GM06990 (cell line): ENCODE data around the gene CRADD.

Experiments used
- DNase-seq: peaks from one replicate; pipeline ENCODE4 v3.0.0-alpha.2; 2011; ENCODE audit not compliant: insufficient read length; ENCODE audit errors: extremely low read depth
- H3K27me3 ChIP-seq: replicated peaks from 2 replicates; pipeline ENCODE4 v1.6.0; 2011; ENCODE audit warnings: low read length; ENCODE audit not compliant: control insufficient read depth, insufficient read depth
- H3K36me3 ChIP-seq: 2 replicates; pipeline ENCODE4 v1.5.1; 2011; ENCODE audit warnings: low read length; ENCODE audit not compliant: control insufficient read depth, insufficient read depth
- H3K4me3 ChIP-seq: replicated peaks from 2 replicates; pipeline ENCODE4 v1.5.1; 2011; ENCODE audit warnings: low read depth, mild to moderate bottlenecking, control low read depth, low read length
- TF ChIP-seq, protein P1 (sequence below): IDR thresholded peaks from 2 replicates; pipeline ENCODE4 v1.5.1; 2011; ENCODE audit warnings: low read length, control low read depth, mild to moderate bottlenecking, inconsistent platforms; ENCODE audit not compliant: insufficient read depth, poor library complexity, severe bottlenecking

The CRADD gene

DNA sequence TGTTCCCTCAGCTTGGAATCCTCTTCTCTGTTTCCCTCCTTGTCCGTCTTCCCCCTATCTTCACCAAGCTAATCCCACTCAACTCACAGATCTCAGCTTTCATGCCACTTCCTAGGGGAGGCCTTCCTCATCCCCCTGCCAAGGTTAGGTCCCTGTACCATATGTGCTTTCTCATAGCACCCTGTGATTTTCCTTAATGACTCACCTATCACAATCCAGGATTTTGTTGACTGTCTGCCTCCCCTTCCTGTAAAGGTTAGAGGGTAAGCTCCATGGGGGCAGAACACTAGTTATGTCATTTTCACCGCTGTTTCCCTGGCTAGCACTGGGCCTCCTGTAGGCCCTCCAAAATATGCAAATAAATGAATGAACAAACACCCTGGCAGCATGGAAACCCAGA is 57.6 kb downstream of the CRADD start:
- no peak for DNase-seq
- TF ChIP-seq, protein P1, sequence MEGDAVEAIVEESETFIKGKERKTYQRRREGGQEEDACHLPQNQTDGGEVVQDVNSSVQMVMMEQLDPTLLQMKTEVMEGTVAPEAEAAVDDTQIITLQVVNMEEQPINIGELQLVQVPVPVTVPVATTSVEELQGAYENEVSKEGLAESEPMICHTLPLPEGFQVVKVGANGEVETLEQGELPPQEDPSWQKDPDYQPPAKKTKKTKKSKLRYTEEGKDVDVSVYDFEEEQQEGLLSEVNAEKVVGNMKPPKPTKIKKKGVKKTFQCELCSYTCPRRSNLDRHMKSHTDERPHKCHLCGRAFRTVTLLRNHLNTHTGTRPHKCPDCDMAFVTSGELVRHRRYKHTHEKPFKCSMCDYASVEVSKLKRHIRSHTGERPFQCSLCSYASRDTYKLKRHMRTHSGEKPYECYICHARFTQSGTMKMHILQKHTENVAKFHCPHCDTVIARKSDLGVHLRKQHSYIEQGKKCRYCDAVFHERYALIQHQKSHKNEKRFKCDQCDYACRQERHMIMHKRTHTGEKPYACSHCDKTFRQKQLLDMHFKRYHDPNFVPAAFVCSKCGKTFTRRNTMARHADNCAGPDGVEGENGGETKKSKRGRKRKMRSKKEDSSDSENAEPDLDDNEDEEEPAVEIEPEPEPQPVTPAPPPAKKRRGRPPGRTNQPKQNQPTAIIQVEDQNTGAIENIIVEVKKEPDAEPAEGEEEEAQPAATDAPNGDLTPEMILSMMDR: no peak
- Histone ChIP-seq H3K4me3 (no peak overlapping the region), H3K27me3 (no peaks in the 10 kb centered on the region), H3K36me3 (no peaks in the 10 kb centered on the region)

DNA sequence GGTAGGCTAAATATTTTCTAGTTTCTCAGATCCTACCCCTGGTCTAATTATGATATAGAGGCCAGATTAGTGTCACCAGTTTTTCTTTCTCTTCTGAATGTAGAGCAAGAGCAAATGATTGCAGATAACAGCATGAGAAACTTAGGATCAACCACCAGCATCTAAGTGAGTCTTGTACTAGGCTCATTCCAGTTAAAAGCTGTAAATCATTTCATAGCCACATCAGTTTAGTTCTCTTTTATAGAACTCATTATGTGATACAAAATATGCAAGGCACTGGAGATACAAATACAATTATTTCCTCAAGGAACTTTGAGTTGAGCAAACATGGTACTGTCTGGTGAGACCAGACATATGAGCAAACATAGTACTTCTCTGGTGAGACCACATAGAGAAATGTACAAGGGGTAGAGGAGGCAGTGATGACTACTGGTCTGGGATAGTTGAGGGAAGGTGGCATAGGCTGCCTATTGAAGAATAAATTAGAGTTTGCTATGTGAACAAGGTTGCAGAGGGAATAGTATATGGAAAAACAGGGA is 59.5 kb downstream of the CRADD start:
- TF ChIP-seq, protein P1: no peak
- no peak overlapping the region for H3K4me3 ChIP-seq
- DNase-seq: no peak
- H3K36me3 ChIP-seq: no peaks in the 10 kb centered on the region
- H3K27me3 ChIP-seq: no peaks in the 10 kb centered on the region

DNA sequence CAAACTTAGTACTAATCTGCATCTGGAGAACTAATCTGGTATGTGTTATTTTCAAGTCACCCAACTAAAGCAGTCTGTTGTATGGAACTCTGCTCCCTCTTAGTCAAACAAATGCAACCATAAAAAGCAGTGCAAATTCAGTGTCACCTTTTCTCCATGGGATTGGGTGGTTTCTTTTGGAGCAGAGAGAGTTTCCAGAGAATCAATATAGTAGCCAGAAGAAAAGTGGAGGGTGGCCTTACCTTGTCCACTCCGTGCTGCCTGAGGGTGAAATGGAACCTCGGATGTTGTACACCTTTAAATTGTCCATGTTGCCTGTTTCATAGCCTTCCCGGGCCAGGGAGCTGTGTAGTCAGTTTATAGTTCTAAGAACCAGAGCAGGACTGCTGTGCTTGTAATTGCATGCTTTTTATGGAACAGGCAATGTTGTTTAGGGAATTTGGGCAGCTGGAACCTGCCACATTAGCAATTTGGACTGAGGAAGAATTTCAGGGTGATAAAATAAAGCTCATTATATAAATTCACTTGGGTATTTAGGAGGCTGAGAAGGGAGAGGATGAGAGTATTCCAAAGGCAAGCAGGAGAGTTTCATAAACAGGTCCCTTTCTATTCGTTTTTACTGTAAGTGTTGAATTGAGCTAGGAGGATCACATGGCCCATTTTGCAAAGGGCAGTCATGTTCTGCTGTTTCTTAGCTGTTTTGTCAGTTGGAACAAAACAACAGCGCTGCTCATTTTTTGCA is 60.5 kb downstream of the CRADD start:
- DNase-seq: no peak
- H3K4me3 ChIP-seq: no peak overlapping the region
- TF ChIP-seq, protein P1: no peak
- no peaks in the 10 kb centered on the region for H3K27me3 ChIP-seq
- no peaks in the 10 kb centered on the region for H3K36me3 ChIP-seq

DNA sequence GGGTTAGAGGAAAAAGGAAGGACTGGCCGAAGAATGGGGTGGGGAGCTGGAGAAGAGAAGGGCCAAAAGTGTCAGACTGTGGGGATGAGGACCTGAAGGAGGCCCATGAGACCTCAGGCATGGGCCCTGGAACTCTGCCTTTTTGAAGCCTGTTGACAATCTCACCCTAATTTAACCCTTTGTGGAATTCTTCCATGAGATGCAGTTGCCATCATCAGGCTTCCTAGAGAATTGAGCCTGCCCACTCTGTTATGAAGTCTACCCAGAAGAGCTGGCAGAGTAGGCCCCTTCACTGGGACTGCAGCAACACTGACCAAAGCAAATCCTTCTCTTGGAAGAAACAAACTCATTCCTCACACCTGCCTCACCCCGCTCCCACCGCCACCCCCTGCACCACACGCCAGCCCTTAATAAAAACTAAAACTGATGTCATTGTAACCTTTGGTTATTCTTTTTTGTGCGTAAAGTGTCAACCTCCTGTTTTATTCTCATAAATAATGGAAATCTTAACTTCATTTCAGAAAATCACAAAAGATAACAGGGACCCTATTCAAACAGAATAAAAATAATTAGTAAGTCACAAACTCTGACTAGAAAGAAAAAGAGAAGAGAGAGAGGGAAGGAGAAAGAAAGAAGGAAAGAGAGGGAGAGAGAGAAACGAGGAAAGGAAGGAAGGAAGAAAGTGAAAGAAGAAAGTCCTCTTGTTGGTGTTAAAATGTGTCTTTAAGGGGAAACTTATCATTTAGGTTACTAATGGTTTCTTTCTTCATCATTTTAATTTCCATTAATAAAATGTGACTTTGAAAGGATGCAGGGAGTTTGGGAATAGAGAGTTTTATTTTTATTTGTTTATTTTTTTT is 61.3 kb downstream of the CRADD start:
- no peaks in the 10 kb centered on the region for H3K27me3 ChIP-seq
- no peak for DNase-seq
- no peak overlapping the region for H3K4me3 ChIP-seq
- TF ChIP-seq, protein P1: no peak
- no peaks in the 10 kb centered on the region for H3K36me3 ChIP-seq

DNA sequence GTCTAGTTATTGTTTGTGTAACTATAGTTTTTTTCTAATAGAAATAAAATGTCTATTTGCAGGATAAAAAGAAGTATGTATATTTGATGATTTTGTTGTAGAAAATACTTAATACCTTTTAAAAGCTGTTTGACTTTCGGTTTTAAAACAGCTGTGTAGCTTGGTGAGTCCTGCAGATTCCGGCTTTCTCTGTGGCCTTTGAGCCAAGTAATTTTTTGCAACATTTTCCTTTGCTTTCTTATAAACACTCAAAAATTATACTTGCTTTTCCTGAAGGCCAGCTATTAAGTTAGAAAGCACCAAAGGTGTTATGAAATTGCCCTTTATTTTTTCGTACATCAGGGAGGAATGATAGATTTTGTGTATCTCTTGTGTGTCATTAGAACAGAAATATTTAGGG is 63.6 kb downstream of the CRADD start:
- no peak for DNase-seq
- H3K27me3 ChIP-seq: no peaks in the 10 kb centered on the region

More for the DNA sequence above, 63.6 kb downstream of the CRADD start:
- H3K4me3 ChIP-seq: no peak overlapping the region
- H3K36me3 ChIP-seq: no peaks in the 10 kb centered on the region
- TF ChIP-seq, protein P1: no peak
